Stomach (tissue), 4 donors: ENCODE results near the gene C7orf33.

Source experiments
- EP300 ChIP-seq: sonication (generic); formaldehyde crosslinking; IDR thresholded peaks from one replicate; pipeline ENCODE4 v1.6.1; 2017; ENCODE audit warnings: antibody characterized with exemption
- POLR2A ChIP-seq, 4 donors: fragments of 450-650 bp; IDR thresholded peaks; one replicate each; pipeline ENCODE4 v1.6.1; 2016; ENCODE audit warnings: antibody characterized with exemption in 4 of 4, control low read depth in 2 of 4, mild to moderate bottlenecking in 1 of 4, moderate library complexity in 1 of 4
- TF ChIP-seq, protein P1 (sequence below), 7 experiments: fragments of 450-650 bp in 4 of 7; fragments of 200-600 bp in 3 of 7; sonication (generic) in 3 of 7; IDR thresholded peaks; one replicate each; pipeline ENCODE4 v1.5.1; 2016 to 2019; ENCODE audit warnings: antibody characterized with exemption in 7 of 7, control low read depth in 2 of 7, mild to moderate bottlenecking in 1 of 7

DNA sequence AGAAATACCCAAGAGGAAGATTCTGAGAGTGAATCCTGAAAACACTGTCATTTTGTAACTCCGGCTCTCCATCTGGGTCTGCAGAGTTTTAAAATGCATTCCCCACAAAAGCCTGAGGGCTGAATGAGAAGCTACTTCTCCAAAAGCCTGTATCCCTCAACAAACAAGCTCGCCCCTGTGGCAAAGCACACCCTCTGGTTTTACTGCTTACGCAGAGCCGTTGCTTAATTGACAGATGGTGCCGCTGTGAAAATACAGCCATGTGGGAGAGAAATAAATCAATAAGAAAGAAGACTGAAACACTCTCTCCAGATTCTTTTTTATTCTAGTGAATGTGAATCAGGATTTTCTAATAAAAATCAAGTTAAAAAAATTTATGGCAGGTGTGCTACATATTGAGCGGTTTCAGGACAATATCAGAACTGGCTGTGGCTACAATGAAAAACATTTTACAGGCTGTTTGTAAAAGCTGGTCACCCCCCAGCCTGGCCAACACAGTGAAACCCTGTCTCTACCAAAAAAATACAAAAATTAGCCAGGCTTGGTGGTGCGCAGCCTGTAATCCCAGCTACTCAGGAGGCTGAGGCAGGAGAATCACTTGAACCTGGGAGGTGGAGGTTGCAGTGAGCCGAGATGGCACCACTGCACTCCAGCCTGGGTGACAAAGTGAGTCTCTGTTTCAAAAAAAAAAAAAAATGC lies 32.5 kb downstream of the C7orf33 start:
- TF ChIP-seq EP300 (no peak), POLR2A (IDR thresholded peaks at IDR 0.05) (no peak)
- TF ChIP-seq, protein P1, sequence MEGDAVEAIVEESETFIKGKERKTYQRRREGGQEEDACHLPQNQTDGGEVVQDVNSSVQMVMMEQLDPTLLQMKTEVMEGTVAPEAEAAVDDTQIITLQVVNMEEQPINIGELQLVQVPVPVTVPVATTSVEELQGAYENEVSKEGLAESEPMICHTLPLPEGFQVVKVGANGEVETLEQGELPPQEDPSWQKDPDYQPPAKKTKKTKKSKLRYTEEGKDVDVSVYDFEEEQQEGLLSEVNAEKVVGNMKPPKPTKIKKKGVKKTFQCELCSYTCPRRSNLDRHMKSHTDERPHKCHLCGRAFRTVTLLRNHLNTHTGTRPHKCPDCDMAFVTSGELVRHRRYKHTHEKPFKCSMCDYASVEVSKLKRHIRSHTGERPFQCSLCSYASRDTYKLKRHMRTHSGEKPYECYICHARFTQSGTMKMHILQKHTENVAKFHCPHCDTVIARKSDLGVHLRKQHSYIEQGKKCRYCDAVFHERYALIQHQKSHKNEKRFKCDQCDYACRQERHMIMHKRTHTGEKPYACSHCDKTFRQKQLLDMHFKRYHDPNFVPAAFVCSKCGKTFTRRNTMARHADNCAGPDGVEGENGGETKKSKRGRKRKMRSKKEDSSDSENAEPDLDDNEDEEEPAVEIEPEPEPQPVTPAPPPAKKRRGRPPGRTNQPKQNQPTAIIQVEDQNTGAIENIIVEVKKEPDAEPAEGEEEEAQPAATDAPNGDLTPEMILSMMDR (IDR thresholded peaks at IDR 0.05), result no peak
